ENCODE results near the gene SUSD3.

- TF ChIP-seq CTCF (IDR thresholded peaks at IDR 0.05) (no peak), POLR2A (IDR thresholded peaks at IDR 0.05) (no peak), POLR2AphosphoS5 (IDR thresholded peaks at IDR 0.05) (no peak)
These were observed 41.2 kb downstream of the SUSD3 start for GRCh38 chr9:93099551-93100275.

Measured in breast epithelium (tissue), 3 donors.